HG03342 (cell line): ENCODE results near the gene SPOCD1.

ENCODE experiments used
- ATAC-seq: cut with Tn5 transposase; IDR thresholded peaks from one replicate; pipeline ENCODE4 v1.9.1; 2021; ENCODE audit warnings: mild to moderate bottlenecking, moderate library complexity; ENCODE audit not compliant: unreplicated experiment

SPOCD1 gene

DNA sequence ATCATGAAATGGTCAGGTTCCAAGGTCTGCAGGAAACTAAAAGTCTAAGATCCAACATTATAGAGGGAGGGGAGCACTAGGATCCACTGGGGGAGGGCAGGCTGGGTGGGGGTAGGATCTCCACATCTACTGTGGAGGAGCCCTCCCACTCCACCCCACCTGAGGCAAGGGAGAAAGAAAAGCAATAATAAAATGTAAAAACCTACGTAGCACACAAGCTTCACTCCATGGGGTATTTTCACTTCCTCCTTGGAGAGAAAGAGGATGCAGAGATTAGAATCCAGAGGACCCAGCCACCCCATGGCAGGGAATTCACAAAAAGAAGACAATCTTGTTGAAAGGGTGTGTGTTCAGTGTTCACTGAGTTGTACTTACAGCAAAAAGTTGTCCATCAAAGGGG, 14.4 kb downstream of the SPOCD1 start:
- no peak for ATAC-seq

DNA sequence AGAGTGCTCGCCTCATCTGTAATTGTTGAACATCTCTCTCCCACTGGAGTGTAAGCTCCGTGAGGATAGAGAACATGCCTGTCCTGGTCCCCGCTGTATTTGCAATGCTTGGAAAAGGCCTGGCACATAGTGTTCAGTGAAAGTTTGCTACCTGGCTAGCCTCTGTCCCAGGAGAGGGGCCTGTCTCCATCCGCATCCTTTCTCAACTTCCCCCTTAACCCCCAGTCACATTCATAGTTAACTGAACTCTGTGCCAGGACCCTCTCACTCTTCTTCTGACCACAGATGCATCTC, 15.2 kb downstream of the SPOCD1 start:
- ATAC-seq, result no peak

DNA sequence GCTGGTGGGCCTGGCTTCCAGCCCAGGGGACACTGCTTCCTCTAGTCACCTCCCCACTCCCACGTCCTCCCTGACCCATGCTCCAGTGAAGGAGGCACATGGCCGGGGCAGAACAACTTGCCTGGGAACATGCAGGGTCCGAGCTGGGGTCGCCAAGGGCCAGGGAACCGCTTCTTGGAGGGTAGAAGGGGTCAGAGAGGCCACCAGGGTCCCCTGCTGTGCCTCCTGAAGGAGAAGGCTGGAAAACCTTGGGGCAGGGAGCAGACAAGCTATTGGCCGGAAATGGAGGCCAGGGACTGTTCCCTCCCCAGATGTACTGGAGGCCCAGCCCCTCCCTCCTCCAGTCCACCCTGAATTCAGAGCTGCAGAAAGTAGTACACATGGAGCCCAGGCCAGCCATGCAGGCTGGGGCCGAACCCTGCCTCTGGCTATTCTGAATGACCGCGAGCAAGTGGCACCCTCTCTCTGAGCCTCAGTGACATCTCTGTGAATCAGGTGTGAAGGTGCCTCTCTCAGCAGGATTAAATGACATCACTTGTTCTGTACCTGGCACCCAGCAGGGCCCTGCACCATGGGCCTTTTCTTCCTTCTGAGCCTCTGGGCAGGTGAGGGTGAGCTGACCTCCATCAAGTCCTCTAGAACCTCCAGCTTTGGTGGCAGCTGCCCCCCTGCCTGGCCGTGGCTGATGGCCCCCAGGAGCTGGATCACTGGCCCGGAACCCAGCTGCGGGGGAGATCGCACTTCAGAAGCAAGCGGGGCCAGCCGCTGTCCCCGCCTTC, 15.7 kb downstream of the SPOCD1 start:
- no peak for ATAC-seq

DNA sequence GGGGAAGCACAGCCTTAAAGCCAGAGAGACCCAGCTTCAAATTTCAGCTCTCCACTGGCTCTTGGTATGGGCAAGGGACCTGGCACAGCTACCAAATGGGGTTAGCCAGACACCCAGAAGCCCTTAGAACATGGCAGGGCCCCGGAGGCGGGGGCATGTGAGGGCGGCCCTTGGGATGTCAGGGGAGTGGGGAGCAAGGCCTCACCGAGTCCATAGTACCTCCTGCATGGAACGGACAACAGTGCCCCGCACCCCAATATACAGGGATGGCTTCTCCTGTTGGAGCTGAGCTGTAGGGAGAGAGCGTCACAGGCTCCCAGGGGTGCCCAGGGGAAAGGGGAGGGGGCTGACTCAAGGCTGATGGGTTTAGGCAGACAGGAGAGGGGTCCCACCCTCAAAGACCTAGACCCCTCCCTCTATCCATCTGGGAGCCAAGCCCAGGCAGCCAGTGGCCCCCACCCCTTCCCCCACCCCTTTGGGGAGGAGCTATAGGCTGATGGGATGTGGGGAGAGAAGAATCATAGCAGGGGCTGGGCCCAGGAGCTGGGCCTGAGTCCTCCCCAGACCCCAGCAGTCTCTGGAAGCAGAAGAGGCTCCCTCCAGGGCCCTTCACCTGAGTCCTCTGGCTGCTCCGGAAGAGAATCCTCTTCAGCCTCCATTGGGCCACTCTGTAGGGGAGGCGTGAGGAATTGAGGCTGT, 16.5 kb downstream of the SPOCD1 start:
- ATAC-seq, result no peak

DNA sequence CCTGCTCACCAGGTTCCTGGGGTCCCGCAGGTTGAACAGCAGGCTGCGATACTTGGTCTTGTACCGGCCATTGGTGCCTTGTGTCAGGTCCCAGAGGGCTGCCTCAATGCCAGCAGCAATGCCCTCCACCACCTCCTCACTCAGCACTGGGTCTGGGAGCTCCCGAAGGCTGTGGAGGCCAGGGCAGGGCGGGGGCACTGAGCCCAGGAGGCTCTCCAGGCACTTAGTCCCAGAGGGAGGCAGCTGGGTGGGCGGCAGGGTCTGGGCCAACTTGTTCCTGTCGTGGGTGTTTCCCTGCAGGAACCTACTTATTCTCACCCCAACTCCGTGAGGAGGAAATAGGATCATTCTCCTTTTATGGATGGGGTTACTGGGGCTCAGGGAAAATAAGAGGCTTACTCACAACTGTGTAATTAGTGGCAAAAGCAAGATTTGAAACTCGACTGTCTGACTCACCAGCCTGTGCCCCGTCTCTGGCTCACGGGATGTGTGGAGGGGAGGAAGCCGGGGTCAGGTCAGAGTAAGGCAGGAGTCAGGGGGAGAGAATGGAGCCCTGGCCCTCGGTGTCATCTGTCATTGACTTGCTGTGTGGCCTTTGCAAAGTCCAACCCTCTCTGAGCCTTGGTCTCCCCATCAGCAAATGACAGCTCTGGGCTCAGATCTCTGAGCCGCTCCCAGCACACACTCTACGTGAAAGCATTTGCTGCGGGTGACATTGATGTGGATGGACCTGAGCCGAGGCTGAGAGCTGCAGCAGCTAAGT, 17.2 kb downstream of the SPOCD1 start:
- ATAC-seq, result no peak

DNA sequence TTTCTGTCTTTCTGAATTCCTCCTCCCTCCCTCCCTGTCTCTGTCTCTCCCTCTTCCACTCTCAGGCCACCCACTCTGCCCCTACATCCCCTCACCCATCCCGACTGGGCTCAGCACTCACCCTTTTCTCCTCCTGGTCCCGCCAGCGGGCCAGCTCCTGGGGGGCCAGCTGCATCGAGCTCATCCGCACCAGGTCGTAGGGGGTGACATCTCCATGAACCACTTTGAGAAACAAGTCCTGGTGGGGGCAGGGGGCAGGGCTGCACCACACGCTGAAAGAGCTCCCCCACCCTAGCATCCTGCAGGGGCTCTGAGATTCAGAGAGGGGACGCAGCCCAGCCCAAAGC, 17.8 kb downstream of the SPOCD1 start:
- ATAC-seq, result no peak

DNA sequence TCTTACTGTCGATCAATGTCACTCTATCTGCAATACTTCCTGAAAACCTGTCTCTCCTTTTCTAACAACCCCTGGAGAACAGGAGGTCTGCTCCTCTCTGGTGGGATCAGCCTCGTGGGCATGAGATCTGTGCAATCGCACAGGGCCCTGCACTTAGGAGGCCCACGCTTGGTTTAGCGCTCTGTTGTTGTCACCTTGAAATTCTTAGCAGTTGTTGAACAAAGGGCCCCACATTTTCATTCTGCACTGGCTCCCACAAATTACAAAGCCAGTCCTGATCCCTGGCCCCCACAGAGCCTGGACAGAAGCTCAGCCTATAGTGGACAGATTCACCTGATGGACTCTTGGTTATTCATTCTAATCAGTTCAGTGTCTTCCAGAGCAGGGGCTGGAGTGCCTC, 18.6 kb downstream of the SPOCD1 start:
- ATAC-seq, result no peak

DNA sequence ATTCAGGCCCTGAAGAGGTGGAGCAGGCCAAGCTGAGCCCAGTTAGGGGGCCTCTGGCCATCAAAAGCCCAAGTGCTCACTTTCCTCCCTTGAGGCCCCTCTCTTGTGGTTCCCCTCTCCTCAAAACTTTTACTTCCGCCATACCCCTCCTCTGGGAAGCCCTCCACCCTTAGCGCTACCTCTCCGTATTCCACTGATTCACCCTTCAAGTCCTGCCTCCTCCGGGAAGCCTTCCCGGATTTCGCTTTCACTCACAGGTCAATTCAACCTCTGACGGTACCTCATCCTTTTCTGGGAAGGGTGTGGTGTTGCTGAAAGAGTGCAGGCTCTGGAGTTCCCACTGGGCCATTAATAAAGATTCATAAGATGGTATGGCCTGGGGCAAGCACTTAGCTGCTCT, 19.1 kb downstream of the SPOCD1 start:
- ATAC-seq, result no peak

DNA sequence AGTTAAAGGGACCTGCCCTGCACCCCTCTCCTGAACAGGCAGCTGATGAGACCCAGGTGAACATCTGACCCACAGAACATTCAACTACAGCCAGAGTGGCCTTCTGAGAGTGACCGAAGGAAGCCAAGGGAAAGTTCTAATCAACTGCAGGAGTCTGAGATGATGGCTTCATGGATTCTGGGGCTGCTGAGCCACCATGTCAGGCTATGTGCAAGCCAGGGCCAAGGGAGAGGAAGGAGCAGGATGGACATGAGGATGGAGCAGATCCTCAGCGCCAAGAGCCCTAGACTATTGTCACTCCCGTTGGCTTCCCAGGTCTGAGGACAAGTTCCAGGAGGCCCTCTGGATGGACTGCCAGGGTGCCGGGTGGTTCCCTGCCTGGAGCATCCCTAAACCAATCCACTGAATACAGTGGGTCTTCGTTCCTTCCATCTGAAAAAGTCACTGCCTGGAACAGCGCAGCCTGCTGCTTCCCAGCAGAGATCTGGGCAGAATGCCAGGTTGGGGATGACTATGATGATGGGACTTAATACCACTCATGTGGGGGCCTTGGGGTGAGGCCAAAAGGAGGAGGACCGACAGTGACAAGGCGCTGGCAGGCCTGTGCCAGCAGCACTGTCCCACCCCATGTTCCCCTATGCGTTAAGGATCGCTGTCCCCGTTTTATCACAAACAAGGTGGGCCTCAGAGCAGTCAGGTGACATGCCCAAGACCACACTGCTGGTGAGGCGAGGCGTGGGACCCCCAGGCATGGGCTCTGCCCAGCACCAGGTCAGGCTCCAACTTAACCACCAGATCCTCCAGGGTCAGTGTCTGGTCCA, 19.8 kb downstream of the SPOCD1 start:
- ATAC-seq, result no peak

DNA sequence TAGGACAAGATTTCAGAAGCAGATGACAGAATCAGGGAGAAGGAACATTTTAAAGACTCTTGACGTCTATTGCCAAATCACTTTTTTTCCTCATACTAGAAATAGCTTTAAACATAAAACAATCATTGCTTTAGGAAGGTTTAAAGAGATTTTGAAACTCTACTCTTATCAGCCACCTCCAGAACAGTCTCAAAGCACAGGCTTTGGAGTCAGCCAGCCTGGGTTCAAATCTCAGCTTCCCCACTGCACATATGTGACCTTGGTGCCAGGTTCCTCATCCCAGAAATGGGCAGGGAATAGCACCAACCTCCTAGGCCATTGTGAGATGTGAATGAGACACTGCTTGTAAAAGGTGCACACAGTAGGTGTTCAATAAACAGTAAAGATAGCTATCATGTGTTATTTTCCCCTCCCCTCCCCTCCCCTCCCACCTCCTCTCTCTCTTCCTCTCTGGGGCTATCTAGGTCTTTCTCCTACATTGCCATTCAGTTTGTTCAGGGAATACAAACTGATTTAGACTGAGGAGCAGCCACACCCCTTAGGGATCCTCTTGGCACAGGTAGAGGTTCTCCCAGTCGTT, 20.6 kb downstream of the SPOCD1 start:
- ATAC-seq, result no peak

DNA sequence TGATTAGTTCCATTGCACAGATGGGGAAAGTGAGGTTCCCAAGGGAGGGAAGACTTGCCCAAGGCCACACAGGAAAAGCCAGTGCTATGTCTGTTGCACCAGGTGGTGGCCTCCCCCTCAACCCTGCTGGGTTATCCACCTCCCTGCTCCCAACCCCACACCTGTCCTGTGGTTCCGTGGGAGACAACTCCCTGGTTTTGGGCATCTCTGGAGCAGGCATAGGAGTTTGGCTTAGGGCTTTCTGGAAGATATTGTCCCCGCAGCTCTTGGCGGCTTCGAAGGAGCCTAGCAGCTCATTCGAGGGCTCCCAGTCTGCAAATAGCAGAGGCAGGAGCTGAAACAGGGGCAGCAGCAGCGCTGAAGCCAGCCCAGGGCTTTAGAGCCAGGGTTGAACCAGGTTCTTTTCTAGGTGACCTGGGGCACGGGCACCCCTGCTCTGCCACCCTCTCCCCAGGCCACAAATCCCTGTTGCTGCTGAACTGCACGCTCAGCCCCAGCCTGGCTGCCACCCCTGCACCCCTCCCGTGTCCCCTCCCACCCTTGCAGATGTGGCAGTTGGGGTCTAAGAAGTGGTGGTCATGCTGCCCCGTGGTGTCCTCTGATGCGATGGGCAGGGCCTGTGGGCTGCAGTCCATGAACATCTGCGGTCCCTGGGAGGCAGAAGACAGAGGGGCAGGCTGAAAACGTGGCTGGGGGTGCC, 22.1 kb downstream of the SPOCD1 start:
- ATAC-seq, result no peak

DNA sequence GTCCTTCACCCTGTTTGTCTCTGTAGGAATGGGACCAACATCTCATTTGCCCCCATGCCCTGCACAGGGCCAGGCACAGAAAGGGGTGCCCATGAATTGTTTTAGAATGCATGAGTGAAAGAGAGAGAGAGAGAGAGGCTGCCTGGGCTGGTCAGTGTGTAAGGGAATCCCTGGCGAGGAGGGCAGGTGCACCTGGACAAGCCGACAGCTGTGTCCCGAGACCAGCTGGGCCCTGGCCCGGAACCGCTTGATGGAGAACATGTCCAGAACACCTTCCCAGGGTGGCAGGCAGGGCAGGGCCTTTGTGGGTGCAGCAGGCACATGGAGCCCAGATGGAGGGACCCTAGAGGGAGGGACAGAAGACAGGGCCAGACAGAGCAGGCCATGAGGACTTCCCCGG, 22.7 kb downstream of the SPOCD1 start:
- no peak for ATAC-seq

DNA sequence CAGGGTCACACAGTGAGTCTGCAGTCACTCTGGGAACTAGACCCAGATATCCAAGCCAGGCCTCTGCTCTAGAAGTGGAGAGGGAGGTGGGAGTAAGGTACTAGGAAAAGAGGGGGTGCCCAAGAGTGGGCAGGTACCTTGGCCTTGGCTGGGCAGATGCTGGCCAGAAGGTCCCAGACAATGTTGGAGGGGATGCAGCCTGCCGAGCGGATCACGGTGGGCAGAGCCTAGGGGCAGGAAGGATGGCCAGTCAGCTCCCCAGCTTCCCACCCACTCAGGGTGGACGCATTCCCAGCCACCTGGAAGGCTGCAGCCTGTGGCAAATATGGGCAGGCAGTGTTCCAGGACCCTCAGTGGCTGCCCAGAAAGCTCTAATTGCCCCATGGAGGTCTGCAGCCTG, 23.3 kb downstream of the SPOCD1 start:
- ATAC-seq, result no peak

DNA sequence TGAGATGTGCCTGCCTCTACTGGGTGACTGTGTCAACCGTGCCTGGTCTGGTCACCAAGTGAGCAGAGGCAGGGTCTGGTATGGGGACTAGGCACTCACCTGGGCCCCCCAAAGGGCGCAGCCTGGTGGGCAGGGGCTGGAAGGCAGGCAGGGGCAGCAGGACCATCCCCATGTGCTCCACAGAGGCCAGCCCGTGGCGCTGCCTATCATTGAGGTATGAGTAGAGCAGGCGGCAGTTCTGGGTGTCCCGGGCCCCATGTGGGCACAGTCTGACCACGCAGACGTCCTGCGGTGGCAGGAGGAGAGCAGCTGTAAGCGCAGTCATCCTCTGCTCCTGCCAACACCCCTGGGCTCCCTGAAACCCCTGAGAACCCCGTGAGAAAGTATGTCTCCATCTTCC, 23.7 kb downstream of the SPOCD1 start:
- ATAC-seq, result no peak

DNA sequence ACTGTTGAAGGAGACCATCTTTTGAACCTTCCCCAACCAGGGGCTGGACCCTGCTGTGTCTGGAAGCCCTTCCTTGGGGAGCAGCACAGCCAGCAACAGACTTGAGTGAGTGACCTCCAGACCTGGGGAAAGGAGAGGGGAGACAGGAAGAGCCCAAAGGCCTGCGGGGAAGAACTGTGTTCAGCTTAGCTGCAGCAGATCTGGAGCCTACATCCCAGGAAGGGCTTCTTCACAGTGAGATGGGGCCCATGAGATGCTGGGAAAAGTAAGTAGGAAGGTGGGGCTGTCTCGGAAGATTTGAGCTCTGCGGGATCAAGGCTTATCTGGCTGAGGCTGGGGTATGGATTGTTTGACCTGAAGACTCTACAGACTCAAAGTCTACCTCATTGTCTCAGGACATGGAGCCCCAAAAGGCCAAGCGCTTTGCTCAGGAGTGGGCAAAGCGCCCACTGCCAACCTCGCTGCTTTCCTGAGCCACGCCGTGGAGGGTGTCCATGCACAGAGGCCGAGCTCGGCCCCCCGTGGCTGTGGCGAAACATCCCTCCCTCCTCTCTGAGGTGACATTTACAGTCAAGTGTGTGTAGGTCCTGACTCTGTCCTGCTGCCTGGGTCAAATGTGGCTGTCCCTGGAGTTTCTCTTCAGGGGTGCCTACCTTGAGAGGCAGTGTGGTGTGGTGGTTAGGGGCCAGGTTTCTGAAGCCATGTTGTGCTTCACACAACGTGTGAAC, 24.5 kb downstream of the SPOCD1 start:
- ATAC-seq, result no peak

DNA sequence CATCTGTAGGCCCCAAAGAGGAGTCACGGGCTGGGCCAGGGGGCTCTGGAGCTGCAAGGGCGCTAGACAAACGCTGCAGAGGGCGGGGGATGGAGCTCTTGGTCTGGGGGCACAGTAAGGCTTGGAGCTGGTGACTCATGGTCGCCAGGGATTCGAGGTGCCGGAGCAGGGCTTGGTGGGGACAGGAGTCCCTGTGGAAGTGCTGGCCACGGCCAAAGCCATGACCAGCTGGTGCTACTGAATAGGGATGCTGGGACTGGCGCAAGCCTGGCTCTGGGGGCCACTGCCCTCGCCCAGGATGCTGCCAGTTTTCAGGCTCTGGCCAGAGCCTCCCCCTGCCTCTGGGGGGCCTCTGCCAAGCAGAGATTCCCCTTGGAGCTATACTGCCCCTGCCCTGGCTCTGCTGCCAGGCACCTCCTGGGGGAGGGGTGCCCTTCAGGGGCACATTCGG, 25.2 kb downstream of the SPOCD1 start:
- ATAC-seq, result no peak

DNA sequence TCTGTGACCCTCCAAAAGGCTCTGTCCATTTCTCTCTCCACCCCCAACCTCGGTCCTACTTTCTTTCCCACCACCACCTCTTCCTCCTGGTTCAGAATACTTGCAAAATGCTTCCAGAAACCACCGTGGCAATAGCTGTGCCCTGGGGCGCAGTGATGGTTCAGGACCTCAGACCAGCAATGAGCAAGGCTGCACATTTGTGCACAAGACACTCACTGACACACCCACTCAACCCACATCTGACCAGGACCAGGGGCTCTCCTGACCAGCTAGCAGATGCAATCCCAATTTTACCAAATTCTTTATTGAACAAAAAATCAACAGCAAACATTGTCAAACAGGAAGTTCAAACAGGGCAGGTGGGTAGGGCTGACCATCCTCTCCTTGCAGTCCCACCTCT, 25.7 kb downstream of the SPOCD1 start:
- no peak for ATAC-seq

DNA sequence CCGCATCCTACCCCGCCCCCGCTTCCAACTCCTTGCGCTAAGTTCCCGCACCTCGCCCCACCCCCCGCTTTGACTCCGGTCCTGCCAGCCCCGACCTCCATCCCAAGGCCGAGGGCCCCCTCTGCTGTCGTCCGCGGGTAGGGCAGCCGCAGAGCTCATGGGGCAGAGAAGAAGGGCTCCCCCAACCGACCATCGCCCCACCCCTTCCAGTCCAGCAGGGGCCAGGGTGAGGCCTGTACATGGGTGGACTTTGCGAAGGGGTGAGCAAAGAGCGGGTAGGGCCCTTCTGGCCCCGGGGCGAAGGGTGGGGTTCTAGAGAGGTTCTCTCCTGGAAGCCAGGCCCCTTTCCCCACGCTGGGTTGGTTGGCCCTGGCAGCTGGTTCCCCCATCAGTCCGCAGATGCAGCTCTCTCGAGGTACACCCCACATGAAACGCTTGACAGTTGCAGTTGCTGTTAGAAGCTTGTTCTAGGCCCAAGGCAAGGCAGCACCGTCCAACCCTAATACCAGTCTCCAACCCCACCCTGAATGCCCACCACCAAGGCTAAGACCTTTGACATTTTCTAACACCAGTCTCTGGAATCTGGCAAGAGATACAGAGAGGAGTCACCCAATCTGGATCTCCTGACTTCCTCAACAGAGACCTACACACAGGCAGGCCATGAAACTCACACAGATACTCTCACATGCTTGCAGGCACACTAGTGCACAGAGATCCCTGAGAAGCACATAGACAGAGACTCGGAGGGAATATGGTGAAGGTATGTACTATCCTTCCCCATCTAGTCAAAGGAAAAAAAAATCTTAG, 26.4 kb downstream of the SPOCD1 start:
- ATAC-seq, result peak; percentile 48

DNA sequence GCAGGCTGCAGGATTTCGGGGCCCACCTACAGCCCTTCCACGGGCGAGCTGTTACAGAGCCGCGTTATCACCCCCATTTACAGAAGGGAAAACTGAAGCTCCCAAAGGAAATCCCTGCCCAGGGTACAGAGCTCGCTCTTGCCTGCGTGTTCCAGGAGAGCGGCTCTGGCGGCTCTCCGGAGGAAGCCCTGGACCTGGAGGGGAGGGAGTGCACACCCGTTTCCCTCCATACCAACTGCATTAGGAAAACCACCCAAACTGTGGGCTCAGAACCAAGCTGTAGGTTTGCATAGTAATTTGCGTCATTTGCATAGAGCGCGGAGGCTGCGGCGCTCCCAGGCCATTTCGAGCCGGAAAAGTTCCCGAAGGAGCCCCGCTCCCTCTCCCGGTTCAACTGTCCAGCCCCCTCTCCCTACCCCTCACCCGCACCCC, 27.0 kb downstream of the SPOCD1 start:
- peak; percentile 21 for ATAC-seq
